COLO668 (cell line): Measurements from ENCODE around the gene GPATCH8.
"Not testable (repeated sequence)": the region's sequence is repeated elsewhere in the genome, so short reads cannot be mapped to it uniquely, and the experiment has no call there.

ENCODE experiments used
- DNase-seq: peaks from one replicate; lab custom pipeline; 2025; ENCODE audit not compliant: unreplicated experiment; lab: John Stamatoyannopoulos, UW

GPATCH8 gene

DNA sequence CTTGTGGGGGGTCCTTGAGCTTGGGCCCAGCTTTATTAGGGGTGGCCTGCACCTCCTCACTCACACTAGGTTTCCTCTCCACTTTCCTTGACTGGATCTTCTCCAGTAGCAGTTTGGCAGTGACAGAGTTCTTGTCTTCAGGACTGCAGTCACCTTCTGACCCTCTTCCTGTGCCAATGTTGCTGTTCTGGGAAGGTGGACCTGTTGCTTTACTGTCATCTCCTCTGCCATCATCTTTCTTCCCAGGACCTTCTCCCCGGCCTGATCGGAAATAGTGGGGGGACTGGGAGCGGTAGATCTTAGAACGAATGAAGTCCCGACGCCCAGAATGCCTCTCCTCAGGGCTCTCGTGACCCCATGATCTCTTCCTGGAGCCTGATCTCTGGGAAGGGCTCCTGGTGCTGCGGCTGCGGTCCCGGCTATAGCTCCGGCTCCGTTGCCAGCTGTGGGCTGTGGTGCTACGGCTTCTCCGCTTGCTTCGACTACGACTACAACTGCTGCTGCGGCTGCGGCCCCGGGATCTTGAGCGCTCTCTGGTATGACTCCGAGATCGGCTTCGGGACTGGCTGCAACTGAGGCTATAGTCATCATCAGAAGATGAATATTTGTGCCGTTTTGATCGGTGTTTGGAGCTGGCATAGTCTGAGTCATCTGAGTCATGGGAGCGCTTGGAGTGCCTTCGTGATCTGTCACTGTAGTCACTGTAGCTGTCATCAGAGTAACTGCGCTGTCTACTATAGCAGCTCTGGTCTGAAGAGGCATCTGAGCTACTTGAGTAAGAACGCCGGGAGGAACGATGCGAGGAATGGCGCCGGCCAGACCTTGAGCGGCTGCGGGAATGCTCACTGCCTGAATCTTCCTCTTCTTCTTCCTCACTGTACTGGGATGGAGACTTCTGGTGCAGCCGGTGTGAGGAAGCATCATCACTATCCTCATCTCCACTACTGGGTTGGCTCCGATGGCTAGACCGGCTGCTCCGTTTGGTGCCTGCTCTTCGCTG lies 104.2 kb downstream of the GPATCH8 start:
- DNase-seq = no peak

DNA sequence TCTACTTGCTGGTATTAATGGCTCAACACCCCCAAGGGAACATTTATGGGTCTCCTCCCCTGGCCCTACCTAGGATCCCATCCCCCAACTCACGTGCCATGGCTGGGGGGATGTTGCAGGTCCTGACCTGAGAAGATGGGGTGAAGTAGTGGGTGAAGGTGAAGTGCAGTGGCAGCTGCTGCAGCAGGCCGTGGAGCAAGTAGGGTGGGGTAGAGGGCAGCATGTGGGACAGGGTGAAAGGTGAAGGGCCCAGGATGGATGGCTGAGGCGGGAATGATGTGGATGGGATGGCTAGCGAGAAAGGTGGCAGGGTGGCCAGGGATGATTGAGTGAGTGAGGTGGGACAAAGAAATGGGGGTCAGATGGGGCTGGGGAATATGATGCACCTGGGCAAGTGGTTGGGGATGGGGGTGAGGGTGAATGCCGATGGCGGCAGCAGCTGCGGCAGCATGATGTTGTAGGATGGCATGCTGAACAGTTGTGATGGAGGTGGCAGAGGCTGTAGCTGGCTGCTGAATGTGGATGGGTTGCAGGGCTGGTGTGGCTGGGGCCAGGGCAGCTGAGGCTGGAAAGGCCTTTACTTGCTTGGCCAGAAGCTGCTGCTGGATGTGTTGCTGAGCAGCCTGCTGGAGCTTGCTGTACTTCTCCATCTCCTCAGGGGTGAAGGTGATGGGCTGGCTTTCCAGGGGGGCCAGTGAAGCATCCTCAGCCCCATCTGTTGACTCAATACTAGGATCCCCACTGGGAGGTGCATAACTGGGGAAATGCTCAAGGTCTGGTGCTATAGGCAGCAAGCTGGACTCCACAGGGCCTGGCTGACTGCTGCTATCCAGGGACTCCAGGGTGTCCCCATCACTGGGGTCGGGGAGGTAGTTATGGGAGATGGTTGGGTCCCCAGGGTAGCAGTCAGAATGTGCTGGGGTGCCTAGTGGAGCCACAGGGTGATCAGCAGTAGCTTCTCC lies 105.4 kb downstream of the GPATCH8 start:
- DNase-seq = no peak

DNA sequence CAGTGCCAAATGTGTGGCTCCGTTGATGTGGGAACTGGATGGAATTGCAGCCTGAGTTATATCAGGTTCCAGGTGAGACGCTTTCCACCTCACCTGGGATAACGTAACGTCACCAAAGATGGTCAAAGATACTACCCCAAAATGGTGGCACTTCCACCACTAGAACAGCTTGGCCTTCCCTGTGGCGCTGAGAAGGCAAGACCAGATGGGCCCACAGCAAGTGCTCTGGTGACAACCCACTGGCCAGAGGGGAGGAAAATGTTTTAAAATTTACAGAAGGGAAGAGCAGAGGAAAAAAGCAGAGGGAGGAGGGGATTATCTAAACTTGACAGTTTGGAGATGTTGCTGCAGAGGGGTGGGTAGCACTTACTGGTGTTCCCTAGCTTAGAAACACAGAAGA lies 106.3 kb downstream of the GPATCH8 start:
- no peak for DNase-seq

DNA sequence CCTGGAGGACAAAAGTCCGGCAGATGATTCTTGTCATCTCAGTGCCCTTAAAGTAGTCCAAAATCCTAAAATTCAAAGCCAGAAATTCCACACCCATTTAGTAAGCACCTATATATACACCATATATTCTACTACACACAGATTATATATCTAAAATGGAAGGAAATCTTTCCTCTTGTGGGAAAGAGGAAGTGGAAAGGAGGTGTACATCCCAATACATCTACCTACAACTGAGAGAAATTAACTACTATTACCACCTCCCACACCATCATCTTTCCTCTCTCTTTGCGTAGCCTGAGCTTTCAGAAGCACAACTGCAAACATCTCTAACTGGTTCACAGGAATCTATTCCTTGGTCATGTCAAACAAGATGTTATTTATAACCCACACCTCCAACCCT lies 108.4 kb downstream of the GPATCH8 start:
- no peak for DNase-seq

DNA sequence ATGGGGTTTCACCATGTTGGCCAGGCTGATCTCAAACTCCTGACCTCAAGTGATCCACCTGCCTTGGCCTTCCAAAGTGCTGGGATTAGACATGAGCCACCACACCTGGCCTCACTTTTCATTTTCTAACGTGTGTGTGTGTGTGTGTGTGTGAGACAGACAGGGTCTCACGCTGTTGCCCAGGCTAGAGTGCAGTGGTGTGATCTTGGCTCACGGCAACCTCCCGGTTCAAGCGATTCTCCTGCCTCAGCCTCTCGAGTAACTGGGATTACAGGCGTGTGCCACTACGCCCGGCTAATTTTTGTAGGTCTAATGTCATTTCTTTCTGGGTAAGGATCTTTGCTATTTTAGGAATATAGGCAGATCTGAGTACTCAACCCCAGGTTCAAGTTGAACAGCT lies 109.1 kb downstream of the GPATCH8 start:
- not testable (repeated sequence) for DNase-seq

DNA sequence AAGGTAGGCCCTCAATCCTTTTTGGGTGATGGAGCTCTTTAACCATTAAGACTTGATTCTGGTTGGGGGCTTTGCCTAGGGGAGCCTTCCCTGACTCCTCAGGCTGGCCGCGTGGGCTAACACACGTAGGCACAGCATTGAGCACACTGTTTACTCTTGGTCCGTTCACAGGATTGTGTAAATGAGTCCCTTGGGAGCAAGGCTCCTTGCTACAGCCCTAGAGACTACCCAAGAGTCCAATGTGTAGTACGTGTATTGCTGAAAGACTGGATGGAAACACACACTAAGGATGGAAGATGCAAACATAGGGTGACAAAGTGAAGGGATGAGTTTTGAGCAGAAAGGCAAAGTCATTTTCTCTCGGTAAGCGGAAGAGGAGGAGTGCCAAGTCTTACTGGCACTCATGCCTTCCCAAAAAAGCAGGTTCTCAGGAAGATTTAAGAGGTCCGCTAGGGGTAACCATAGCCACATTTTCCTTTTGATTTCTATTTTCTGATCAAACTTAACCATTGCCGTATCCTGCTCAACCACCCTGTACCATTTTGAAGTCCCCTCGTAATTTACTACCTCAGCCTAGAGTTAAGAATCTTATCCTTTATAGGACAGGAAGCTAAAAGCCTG lies 112.8 kb downstream of the GPATCH8 start:
- DNase-seq = no peak

DNA sequence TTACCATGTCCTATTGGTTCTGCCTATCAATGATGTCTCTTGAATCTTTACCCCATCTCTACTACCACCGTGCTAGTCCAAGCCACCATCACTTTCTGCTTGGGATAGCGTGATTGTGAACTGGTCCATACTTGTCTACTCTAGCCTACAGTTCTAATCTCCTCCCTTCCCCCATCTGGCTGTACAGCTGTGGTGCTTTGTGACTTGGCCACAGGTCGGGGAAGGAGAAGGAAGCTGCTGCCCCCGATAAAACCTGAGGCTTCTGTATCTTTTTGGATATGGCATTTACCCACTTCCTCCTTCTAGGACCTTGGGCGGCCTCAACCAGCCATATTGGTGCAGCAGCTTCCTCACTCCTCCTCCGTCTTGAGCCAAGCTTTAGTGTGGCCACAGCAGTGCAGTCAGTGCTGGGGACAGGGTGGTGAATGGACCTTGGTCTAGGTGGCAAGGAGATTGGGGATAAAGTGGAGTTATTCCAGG lies 113.4 kb downstream of the GPATCH8 start:
- no peak for DNase-seq

DNA sequence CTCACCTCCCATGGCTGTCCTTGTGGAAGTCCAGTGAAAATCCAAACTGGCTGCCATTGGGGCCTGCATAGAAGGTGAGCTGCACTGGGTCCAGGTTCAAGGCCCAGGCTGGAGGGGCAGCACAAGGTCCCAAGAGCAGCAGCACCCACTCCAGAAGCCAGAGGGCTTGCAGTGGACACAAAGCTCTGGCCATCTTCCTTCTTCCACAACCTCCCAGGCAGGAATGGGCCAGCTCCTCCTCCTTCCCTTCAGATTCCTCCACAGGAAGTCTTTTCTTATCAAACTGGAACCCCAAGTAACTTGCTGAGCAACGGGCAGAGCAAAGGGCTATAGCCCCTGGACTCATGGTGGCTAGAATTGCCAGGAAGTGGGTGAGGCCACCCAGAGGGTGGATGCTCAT lies 113.9 kb downstream of the GPATCH8 start, which contains the start of gene ITGA2B:
Gene ITGA2B, minus strand, starts transcription at position 369 of the 400 bp plus-strand sequence. Its CDS starts 176 bp downstream, at position 193.
- DNase-seq = no peak

DNA sequence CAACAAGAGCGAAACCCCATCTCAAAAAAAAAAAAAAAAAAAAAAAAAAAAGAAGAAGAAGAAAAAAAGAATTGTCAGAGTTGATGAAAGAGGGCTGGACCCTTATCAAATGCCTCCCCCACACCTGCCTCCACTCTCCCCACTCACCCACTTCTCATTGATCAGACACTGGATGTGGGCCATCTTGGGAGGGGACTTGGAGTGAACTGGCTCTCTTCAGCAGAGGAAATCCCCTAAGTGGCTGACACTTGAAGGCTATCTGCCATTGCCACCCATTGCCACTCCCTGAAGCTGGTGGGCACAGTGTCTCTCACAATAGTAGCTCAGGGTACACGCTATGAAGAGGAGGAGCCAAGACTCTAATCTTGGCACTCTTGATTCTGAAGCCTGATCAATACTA lies 115.4 kb downstream of the GPATCH8 start:
- DNase-seq = no peak

DNA sequence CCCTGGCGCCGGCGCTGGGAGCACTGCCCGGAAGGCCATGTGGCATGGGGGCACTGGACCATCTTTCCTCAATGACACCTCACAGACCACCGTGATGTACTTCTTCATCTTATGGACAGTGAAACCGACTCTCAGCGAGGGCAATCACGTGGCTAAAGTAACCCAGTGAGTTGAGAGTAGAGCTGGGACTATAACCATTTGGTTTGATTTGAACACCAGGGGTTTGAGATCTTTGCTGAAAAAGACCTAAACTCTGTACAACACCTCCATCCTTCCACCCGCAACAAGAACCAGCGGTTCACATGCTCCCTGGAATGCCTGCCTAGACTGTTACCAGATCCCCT lies 117.1 kb downstream of the GPATCH8 start:
- DNase-seq = no peak

DNA sequence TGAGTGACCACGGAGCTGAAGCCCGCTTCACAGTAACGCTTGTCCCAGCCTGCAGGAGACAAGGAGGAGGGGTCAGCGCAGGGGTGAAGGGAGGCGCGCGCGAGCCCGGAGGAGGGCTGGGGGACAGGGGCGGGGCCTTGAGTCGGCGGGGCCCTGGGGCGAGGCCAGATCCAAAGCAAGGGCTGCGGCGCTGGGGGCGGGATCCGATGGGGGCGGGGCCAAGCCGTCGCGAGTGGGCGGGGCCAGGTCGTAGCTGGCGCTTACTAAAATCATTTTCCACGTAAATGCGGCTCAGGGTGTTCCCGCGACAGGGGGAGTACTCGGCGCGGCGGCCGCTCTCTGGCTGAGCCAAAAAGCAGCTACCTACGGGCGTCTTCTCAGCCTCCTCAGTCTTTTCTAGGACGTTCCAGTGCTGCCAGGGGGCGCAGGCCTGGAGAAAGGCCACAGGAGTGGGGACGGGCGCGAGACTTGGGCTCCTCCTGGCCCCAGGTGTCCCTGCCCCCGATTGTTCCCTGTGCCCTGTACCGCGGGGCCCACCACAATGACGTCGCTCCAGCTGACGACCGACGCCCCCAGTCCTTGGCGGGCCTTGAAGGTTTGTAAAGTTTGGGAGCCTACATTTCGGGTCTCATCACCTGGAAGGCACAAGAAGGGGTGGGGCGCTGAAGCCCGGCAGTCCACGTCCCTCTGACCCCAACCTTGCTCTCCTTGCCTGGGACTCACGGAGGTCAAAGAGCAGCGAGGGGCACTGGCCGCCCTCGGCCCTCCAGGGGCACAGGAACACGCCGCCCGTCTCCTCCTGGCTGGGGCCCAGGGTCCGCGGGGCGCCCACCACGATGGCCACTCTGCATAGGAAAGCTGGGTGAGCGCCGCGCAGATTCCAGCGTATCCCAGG lies 117.7 kb downstream of the GPATCH8 start:
- DNase-seq = peak; percentile 19

DNA sequence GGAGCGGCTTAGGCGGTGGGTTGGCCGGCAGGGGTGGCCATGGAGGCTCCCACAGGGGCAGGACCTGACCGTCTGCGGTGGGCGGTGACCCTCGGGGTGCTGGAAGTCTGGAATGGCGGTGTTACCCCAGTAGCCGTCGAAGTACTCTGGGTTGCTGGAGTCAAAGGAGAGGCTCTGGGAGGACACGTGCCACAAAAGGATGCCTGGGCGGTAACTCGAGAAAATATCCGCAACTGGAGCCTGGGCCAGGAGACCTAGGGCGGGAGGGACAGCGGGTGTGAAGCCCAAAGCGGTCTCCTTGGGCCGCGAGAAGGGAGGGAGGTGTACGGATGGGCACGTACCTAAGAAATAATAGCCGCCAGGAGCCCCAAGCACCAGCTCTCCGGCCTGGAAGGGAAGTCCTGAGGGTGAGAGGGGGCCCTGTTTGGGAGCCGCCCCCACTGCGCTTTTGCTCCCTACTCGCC lies 118.4 kb downstream of the GPATCH8 start:
- no peak for DNase-seq

DNA sequence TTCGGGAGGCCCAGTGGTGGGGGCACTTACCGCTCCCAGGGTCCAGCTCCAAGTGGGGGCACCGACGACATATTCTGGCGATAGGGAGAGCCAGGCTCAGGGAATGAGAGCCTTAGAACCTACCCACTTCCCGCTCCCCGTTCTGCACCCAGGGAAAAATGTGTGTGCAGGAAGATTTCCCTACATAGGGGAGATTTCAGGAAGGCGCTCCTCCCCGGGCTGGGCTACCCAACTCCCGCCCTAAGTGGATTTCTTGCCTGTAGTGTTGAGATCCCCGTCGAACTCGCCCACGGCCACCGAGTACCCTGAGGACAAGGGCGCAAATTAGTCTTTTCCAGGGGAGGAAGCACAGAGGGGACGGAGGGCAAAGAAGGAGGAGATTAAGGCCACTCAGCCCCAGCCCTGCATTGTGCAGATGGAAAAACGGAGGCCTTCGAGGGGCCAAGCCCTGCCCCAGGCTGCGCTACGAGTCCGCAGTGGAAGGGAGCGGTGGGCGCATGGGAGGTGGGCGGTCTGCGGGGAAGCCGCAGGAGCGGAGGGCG lies 118.9 kb downstream of the GPATCH8 start:
- no peak for DNase-seq

DNA sequence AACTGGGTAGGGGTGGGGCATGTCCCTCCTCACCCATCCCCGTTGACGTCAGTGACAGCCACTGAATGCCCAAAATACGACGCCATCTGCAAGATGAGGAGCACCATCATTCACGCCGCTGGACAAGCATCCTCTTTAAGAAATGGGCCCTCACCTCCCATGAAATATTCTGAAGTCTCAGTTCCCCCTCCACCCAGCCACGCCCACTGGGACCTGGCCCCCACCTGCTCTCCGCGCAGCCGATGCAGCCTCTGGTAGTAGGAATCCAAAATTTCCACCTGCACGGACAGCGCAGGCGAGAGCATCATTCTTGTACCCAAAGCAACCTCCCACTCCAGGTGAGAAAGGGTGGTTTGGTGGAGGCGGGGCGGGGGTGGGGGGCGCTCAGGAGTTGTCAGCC lies 119.3 kb downstream of the GPATCH8 start:
- DNase-seq = no peak

DNA sequence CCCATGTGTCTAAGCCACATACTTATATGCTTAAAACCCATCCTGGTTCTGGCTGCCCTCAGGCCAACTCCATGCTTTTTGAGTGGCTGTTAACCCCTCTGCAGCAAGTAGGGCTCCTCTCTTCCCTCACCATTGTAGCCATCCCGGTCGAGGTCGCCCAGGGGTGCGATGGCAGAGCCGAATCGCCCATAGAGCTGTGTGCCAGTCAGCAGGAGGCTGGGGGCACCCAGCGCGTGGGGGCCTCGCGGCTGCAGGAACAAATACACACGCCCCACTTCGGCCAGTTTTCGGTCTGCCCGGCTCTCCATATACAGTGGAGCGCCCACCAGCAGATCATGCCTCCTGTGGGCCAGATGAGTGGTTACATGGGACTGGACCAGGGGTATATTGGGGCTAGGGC lies 119.8 kb downstream of the GPATCH8 start:
- DNase-seq = no peak

DNA sequence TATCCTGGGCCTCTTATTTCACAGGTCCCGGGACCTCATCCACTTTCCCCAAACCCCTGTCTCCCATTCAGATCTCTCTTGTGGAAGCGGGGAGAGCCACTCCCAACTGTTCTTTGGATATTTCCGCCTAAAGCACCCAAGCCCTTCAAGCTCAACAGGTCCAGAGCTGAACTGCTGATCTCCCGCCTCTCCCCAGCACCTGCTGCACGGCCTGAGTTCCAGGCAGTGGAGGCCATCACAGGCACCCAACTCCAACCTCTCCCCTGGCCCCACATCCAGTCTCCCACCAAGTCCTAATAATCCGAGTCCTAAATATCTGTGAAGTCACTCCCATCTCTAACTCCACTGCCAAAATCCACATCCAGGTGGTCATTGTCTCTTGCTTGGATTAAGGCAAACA lies 120.3 kb downstream of the GPATCH8 start:
- no peak for DNase-seq

DNA sequence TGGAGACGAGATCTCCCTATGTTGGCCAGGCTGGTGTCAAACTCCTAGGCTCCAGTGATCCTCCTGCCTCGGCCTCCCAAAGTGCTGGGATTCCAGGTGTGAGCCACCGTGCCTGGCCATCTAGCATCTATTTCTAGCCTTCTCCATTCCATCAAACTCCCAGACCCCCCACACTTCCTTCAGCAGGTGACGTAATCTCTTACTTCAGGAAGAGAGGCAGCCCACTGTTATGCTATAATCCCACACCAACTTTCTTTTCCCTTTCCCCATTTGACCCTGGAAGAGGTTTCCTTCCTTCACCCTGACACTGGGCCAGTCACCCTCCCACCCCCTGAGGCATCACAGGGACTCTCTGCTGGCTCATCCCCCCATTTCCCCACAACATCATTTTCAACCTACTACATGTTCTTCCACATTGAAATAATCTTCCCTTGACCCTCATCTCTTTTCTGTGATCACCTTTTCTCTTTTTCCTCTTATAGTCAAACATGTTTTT lies 121.3 kb downstream of the GPATCH8 start:
- no peak for DNase-seq

DNA sequence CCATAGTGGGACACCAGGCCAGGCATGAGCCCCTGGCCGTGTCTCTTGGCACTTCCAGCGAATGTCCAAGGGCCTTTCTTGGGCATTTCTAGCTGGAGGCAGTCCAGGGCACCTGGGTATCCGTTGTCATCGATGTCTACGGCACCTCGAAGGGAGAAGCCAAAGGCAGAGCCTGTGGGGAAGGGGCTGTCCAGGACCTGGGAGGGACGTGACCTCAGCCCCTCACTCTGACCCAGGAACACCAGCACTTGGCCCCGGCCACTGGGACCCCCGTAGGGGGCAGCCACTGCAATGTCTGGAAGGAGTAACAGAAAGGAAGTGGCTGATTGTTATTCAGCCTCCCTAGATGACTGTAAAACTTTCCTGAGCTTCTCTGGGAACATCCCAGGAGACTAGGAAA lies 122.4 kb downstream of the GPATCH8 start:
- DNase-seq = no peak

DNA sequence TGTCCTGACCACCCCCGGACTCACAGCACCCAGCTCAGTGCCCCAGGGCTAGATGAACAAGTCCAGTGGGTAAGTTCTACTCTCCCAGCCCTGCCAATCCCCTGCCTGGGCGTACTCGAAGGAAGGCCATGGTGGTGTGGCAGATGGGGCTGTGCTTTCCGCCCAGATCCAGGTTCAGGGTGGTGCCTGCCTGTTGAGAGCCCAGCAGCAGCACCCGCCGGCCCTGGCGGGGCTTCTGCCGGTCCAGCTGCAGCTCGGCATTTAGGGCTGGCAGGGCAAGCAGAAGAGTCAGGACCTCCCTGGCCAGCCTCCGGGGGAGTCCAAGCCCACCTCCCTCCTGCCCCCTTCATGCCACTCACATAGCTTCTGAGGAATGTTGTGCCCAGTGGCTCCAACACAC lies 123.3 kb downstream of the GPATCH8 start:
- no peak for DNase-seq
